MM.1S (cell line): ENCODE results near the gene CRB1.
"Not testable (repeated sequence)": the region's sequence is repeated elsewhere in the genome, so short reads cannot be mapped to it uniquely, and the experiment has no call there.

Experiments used
- DNase-seq: peaks from one replicate; pipeline ENCODE4 v3.0.0-alpha.2; 2015
- H2AFZ ChIP-seq: fragments of 300-600 bp; sonication (generic); 2 replicates; pipeline ENCODE4 v1.6.0; 2016; ENCODE audit warnings: antibody characterized with exemption, low read length
- H3F3A ChIP-seq: fragments of 300-600 bp; sonication (generic); 2 replicates; pipeline ENCODE4 v1.6.1; 2016; ENCODE audit warnings: mild to moderate bottlenecking, antibody characterized with exemption, low read length, moderate library complexity, mixed read lengths; ENCODE audit not compliant: insufficient read depth
- H3K27ac ChIP-seq: fragments of 300-600 bp; sonication (generic); 2 replicates; pipeline ENCODE4 v1.5.1; 2016; ENCODE audit warnings: mild to moderate bottlenecking, low read length
- H3K27me3 ChIP-seq: fragments of 300-600 bp; sonication (generic); replicated peaks from 2 replicates; pipeline ENCODE4 v1.6.0; 2016; ENCODE audit warnings: low read length; ENCODE audit not compliant: insufficient read depth
- H3K36me3 ChIP-seq: fragments of 300-600 bp; sonication (generic); replicated peaks from 2 replicates; pipeline ENCODE4 v1.6.1; 2016; ENCODE audit warnings: mild to moderate bottlenecking, low read length, mixed read lengths; ENCODE audit not compliant: insufficient read depth
- H3K4me1 ChIP-seq: fragments of 300-600 bp; sonication (generic); 2 replicates; pipeline ENCODE4 v1.6.1; 2016; ENCODE audit warnings: low read length, mixed read lengths
- H3K4me2 ChIP-seq: fragments of 300-600 bp; sonication (generic); 2 replicates; pipeline ENCODE4 v1.6.0; 2016; ENCODE audit warnings: low read depth, low read length
- H3K4me3 ChIP-seq: fragments of 300-600 bp; sonication (generic); 2 replicates; pipeline ENCODE4 v1.5.1; 2016; ENCODE audit warnings: low read length, mixed read lengths
- H3K79me2 ChIP-seq: fragments of 300-600 bp; sonication (generic); 2 replicates; pipeline ENCODE4 v1.6.1; 2016; ENCODE audit warnings: mixed run types, low read length, mixed read lengths
- H3K9ac ChIP-seq: fragments of 300-600 bp; sonication (generic); 2 replicates; pipeline ENCODE4 v1.6.1; 2016; ENCODE audit warnings: low read length, mixed read lengths
- H3K9me2 ChIP-seq: fragments of 300-600 bp; sonication (generic); replicated peaks from 2 replicates; pipeline ENCODE4 v1.6.1; 2016; ENCODE audit warnings: mild to moderate bottlenecking, low read length, mixed read lengths; ENCODE audit not compliant: insufficient read depth
- H3K9me3 ChIP-seq: fragments of 300-600 bp; sonication (generic); replicated peaks from 2 replicates; pipeline ENCODE4 v1.6.1; 2016; ENCODE audit warnings: mild to moderate bottlenecking, low read length, mixed read lengths; ENCODE audit not compliant: insufficient read depth
- H4K20me1 ChIP-seq: fragments of 300-600 bp; sonication (generic); 2 replicates; pipeline ENCODE4 v1.6.1; 2016; ENCODE audit warnings: mild to moderate bottlenecking, low read length, moderate library complexity, mixed read lengths; ENCODE audit not compliant: insufficient read depth
- EZH2 ChIP-seq: fragments of 300-600 bp; sonication (generic); optimal IDR thresholded peaks from 2 replicates; pipeline ENCODE3; 2017; ENCODE audit warnings: low read depth, mild to moderate bottlenecking, antibody characterized with exemption, low read length, mixed read lengths
- EZH2phosphoT487 ChIP-seq: fragments of 300-600 bp; sonication (generic); IDR thresholded peaks from 2 replicates; pipeline ENCODE4 v1.6.1; 2018; ENCODE audit warnings: antibody characterized with exemption, low read length
- TF ChIP-seq, protein P1 (sequence below): fragments of 300-600 bp; sonication (generic); IDR thresholded peaks from 2 replicates; pipeline ENCODE4 v1.5.1; 2016; ENCODE audit warnings: antibody characterized with exemption, low read length, mixed read lengths

The CRB1 gene

DNA sequence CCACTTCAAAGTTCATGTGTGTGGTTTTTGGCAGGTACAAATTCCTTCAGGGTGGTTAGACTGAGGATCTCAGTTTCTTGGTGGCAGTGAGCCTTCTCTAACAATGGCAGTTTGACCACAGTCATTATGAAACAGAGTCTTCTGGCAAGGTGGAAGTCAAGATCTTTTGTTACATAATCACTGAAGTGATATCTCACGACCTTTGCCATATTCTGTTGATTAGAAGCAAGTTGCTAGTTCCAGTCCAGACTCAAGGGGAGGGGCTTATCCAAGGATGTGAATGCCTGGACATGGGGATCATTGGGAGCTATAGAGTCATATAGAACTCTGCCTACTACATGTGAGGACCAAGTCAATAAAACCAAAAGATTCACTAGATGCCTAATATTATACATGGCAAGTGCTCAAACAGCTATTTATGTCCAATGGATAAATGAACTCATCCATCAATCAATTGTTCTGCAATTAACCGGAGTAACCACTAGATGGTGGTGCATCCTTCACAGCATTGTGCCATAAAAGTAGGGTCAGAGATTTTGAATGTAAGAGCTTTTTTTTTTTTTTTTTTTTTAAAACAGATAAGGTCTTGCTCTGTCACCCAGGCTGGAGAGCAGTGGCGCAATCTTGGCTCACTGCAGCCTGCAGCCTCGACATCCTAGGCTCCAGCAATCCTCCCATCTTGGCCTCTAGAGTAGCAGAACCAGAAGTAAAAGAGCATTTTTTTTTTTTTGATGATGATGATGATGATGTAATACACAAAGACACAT is 131.9 kb downstream of the CRB1 start:
- H2AFZ ChIP-seq, result 0 out of 2 replicates have a peak overlapping the region, but pooled peaks have one; percentile 5
- H3K9me2 ChIP-seq, result no peaks in the 10 kb centered on the region
- TF ChIP-seq EZH2 (no peak), EZH2phosphoT487 (no peak)
- TF ChIP-seq, protein P1, sequence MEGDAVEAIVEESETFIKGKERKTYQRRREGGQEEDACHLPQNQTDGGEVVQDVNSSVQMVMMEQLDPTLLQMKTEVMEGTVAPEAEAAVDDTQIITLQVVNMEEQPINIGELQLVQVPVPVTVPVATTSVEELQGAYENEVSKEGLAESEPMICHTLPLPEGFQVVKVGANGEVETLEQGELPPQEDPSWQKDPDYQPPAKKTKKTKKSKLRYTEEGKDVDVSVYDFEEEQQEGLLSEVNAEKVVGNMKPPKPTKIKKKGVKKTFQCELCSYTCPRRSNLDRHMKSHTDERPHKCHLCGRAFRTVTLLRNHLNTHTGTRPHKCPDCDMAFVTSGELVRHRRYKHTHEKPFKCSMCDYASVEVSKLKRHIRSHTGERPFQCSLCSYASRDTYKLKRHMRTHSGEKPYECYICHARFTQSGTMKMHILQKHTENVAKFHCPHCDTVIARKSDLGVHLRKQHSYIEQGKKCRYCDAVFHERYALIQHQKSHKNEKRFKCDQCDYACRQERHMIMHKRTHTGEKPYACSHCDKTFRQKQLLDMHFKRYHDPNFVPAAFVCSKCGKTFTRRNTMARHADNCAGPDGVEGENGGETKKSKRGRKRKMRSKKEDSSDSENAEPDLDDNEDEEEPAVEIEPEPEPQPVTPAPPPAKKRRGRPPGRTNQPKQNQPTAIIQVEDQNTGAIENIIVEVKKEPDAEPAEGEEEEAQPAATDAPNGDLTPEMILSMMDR, result peak; percentile 84
- H3K9ac ChIP-seq, result no peak overlapping the region
- no peaks in the 10 kb centered on the region for H3K9me3 ChIP-seq
- peak overlapping the region; percentile 14; the same call in 1 of the 2 replicates for H3K4me2 ChIP-seq
- no peaks in the 10 kb centered on the region for H3K27me3 ChIP-seq
- H3K79me2 ChIP-seq, result no peaks in the 10 kb centered on the region
- H3K4me1 ChIP-seq, result no peaks in the 10 kb centered on the region
- no peak overlapping the region for H3K27ac ChIP-seq
- DNase-seq, result peak; percentile 71
- no peaks in the 10 kb centered on the region for H3F3A ChIP-seq
- H4K20me1 ChIP-seq, result no peaks in the 10 kb centered on the region
- no peak overlapping the region for H3K4me3 ChIP-seq
- H3K36me3 ChIP-seq, result no peaks in the 10 kb centered on the region

DNA sequence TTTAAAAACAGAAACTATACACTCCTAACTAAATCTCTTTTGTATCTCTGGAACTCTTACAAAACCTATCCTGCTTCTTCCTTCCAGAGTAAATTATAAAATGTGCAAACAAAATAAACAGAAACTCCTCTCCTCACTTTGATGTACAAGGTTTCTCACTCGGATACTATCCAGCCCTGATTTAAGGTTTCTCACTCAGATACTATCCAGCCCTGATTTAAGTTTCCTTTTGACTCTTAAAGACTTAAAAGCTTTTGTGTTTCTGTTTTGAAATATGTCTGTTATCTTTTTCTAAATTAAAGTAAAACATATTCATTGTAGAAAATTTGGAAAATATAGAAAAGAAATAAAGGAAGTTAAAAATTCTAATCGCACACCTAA is 132.5 kb downstream of the CRB1 start:
- H3K27ac ChIP-seq, result no peak overlapping the region
- H4K20me1 ChIP-seq, result no peaks in the 10 kb centered on the region
- 0 out of 2 replicates have a peak overlapping the region, but pooled peaks have one; percentile 5 for H2AFZ ChIP-seq
- no peak for DNase-seq
- no peaks in the 10 kb centered on the region for H3K9me2 ChIP-seq
- H3K9me3 ChIP-seq, result no peaks in the 10 kb centered on the region
- H3K4me1 ChIP-seq, result no peaks in the 10 kb centered on the region
- no peak overlapping the region for H3K4me3 ChIP-seq
- no peaks in the 10 kb centered on the region for H3K27me3 ChIP-seq
- TF ChIP-seq EZH2, result no peak
- TF ChIP-seq, protein P1, result no peak
- no peak for TF ChIP-seq EZH2phosphoT487
- no peak overlapping the region for H3K9ac ChIP-seq
- H3K79me2 ChIP-seq, result no peaks in the 10 kb centered on the region
- no peaks in the 10 kb centered on the region for H3K36me3 ChIP-seq
- no peaks in the 10 kb centered on the region for H3F3A ChIP-seq
- peak overlapping the region; percentile 14; the same call in 1 of the 2 replicates for H3K4me2 ChIP-seq

DNA sequence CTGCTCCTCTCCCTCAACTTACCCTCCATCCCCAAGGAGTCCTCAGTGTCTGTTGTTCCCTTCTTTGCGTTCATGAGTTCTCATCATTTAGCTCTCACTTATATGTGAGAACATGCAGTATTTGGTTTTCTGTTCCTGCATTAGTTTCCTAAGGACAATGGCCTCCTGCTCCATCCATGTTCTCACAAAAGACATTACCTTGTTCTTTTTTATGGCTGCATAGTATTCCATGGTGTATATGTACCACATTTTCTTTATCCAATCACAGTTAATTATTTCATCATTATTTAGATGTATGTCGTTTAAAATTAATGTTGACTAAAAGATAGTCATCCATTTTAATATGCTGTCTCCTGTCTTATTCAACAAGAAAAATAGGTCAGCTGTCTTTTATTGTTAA is 134.1 kb downstream of the CRB1 start:
- Histone ChIP-seq H3F3A (no peaks in the 10 kb centered on the region), H3K27me3 (no peaks in the 10 kb centered on the region), H3K4me2 (no peak overlapping the region), H3K4me3 (no peak overlapping the region), H2AFZ (no peak overlapping the region), H3K9me2 (no peaks in the 10 kb centered on the region), H4K20me1 (no peaks in the 10 kb centered on the region), H3K36me3 (no peaks in the 10 kb centered on the region), H3K4me1 (no peaks in the 10 kb centered on the region), H3K9ac (no peak overlapping the region), H3K9me3 (no peaks in the 10 kb centered on the region), H3K27ac (no peak overlapping the region), H3K79me2 (no peaks in the 10 kb centered on the region)
- DNase-seq, result no peak
- TF ChIP-seq, protein P1, result no peak
- no peak for TF ChIP-seq EZH2phosphoT487
- TF ChIP-seq EZH2, result no peak

DNA sequence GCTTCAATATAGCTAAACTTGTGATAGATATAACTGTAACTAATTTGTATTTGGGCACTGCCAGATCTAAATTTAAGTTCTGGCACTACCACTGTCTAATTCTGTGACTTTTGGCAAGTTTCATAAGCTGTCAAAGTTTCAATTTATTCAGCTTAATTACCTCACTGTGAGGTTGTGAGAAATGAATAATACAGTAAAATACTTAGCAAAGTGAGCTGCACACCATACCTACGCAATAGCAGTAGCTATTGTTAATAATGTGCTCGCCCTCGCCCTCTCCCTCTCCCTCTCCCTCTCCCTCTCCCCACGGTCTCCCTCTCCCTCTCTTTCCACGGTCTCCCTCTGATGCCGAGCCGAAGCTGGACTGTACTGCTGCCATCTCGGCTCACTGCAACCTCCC is 136.7 kb downstream of the CRB1 start:
- H3K4me2 ChIP-seq, H3K4me1 ChIP-seq, H3F3A ChIP-seq, DNase-seq, H3K27ac ChIP-seq, H4K20me1 ChIP-seq, H3K27me3 ChIP-seq, H3K9me2 ChIP-seq, H3K9ac ChIP-seq, H3K4me3 ChIP-seq, H3K9me3 ChIP-seq, H3K36me3 ChIP-seq, H3K79me2 ChIP-seq, H2AFZ ChIP-seq: not testable (repeated sequence)

DNA sequence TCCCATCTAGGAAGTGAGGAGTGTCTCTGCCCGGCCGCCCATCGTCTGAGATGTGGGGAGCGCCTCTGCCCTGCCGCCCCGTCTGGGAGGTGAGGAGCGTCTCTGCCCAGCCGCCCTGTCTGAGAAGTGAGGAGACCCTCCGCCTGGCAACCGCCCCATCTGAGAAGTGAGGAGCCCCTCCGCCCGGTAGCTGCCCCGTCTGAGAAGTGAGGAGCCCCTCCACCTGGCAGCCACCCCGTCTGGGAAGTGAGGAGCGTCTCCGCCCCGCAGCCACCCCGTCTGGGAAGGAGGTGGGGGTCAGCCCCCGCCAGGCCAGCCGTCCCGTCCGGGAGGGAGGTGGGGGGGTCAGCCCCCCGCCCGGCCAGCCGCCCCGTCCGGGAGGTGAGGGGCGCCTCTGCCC is 137.6 kb downstream of the CRB1 start:
- not testable (repeated sequence) for H3K36me3 ChIP-seq, H3K9ac ChIP-seq, H3K4me3 ChIP-seq, H2AFZ ChIP-seq, H3K9me2 ChIP-seq, H3F3A ChIP-seq, H4K20me1 ChIP-seq, H3K27me3 ChIP-seq, H3K27ac ChIP-seq, H3K79me2 ChIP-seq, H3K9me3 ChIP-seq, DNase-seq, H3K4me2 ChIP-seq, H3K4me1 ChIP-seq
